Kidney epithelial cell (primary cell): ENCODE data around the gene SEC14L2. TPM values are rescaled to one million over a fixed set of nuclear protein-coding genes. Genes with fewer than 3 reads are reported as not detected.

Experiments
- DNase-seq: peaks from one replicate; pipeline ENCODE4 v3.0.0-alpha.2; 2010; ENCODE audit warnings: low read depth
- H3K27me3 ChIP-seq: 2 replicates; pipeline ENCODE4 v1.6.0; 2011; ENCODE audit warnings: low read length; ENCODE audit not compliant: control insufficient read depth, insufficient read depth
- H3K36me3 ChIP-seq: 2 replicates; pipeline ENCODE4 v1.5.1; 2011; ENCODE audit warnings: low read length; ENCODE audit not compliant: control insufficient read depth, insufficient read depth
- H3K4me3 ChIP-seq: 2 replicates; pipeline ENCODE4 v1.5.1; 2011; ENCODE audit warnings: low read depth, mild to moderate bottlenecking, control low read depth, low read length
- CTCF ChIP-seq: IDR thresholded peaks from 2 replicates; pipeline ENCODE4 v1.5.1; 2011; ENCODE audit warnings: mild to moderate bottlenecking, moderate library complexity, low read length, control low read depth, inconsistent platforms; ENCODE audit not compliant: insufficient read depth, poor library complexity, severe bottlenecking
- total RNA-seq: library from RNA; depleted of rRNA; stranded (reverse); fragments of >200 nt; gene quantifications from 2 replicates; pipeline ENCODE4 v1.2.3, GENCODE V29; 2015

Gene SEC14L2
- total RNA-seq, 1 donor from 2014 or later: 31.7 TPM

GRCh38 chr22:30404307-30404706 lies 7.5 kb downstream of the SEC14L2 start:
- DNase-seq: no peak
- Histone ChIP-seq H3K27me3 (no peaks in the 10 kb centered on the region), H3K4me3 (no peak overlapping the region), H3K36me3 (peaks cover 3% of the 10 kb centered on the region)
- no peak for TF ChIP-seq CTCF

- no peak for TF ChIP-seq CTCF
- Histone ChIP-seq H3K27me3 (no peaks in the 10 kb centered on the region), H3K36me3 (peaks cover 4% of the 10 kb centered on the region), H3K4me3 (no peak overlapping the region)
- DNase-seq: no peak
These were observed 8.9 kb downstream of the SEC14L2 start for GRCh38 chr22:30405731-30406130.

GRCh38 chr22:30406400-30406799 lies 9.6 kb downstream of the SEC14L2 start:
- no peak for DNase-seq
- Histone ChIP-seq H3K27me3 (no peaks in the 10 kb centered on the region), H3K36me3 (peaks cover 4% of the 10 kb centered on the region), H3K4me3 (no peak overlapping the region)
- TF ChIP-seq CTCF: no peak

- no peak for TF ChIP-seq CTCF
- no peaks in the 10 kb centered on the region for H3K27me3 ChIP-seq
- H3K4me3 ChIP-seq: no peak overlapping the region
- no peak for DNase-seq
- peaks cover 4% of the 10 kb centered on the region for H3K36me3 ChIP-seq
These were observed 11.7 kb downstream of the SEC14L2 start for GRCh38 chr22:30408388-30409102.

- no peak for DNase-seq
- Histone ChIP-seq H3K36me3 (peaks cover 11% of the 10 kb centered on the region), H3K4me3 (no peak overlapping the region), H3K27me3 (no peaks in the 10 kb centered on the region)
- TF ChIP-seq CTCF: no peak
These were observed 15.0 kb downstream of the SEC14L2 start for GRCh38 chr22:30411780-30412179.

- TF ChIP-seq CTCF: no peak
- no peaks in the 10 kb centered on the region for H3K27me3 ChIP-seq
- peaks cover 9% of the 10 kb centered on the region for H3K36me3 ChIP-seq
- no peak overlapping the region for H3K4me3 ChIP-seq
- DNase-seq: no peak
These were observed 16.2 kb downstream of the SEC14L2 start for GRCh38 chr22:30413001-30413400.
